ENCODE results near the gene C1QBP. TPM values are rescaled to one million over a fixed set of nuclear protein-coding genes. Genes with fewer than 3 reads are reported as not detected.

C1QBP gene
- total RNA-seq, 1 donor from 2014 or later = 232 TPM

GRCh38 chr17:5419959-5420653, 18.8 kb downstream of the C1QBP start, which contains the start of gene RPAIN:
Gene RPAIN (plus strand): TSS chr17:5420182. CDS start chr17:5420211, 29 bp downstream.
- Histone ChIP-seq H3K27me3 (ENCODE audit: control insufficient read depth, insufficient read depth, low read length) (no peaks in the 10 kb centered on the region), H3K36me3 (ENCODE audit: control insufficient read depth, insufficient read depth, low read length) (no peaks in the 10 kb centered on the region), H3K4me3 (ENCODE audit: low read depth, low read length) (peak within 1 kb of the TSS; percentile 72)
- TF ChIP-seq CTCF (IDR thresholded peaks at IDR 0.05; ENCODE audit: insufficient read depth, low read length, poor library complexity, severe bottlenecking) = no peak
- DNase-seq (ENCODE audit: low read depth) = peak; percentile 61

DNA sequence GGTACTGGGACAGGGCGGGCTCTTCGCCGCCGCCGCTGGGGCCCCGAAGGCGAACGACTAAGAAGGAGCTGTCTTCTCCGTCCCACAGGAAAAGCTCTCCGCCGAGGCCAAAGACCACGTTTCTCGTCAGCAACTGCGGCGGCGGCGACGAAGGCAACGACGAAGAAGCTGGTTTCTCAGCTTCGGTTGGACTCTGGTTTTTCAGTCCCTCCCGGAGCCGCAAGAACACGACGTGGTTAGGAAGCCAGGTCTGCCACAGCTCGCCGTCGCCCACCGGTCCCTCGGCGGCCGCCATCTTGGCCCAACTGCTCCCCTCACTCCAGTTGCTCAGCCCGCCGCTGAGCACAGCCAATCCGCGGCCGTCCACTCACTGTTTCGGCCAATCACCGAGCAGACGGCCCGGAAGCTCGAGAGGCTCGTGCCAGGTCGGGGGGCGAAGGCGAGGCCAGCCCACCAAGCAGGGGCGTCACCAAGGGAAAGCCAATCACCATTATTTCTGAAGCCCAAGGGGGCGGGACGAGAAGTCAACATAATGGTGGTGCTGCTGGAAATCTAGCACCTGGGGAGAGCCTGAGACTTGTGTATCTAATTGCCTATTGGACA, 19.5 kb downstream of the C1QBP start, which contains the start of gene NUP88:
Gene NUP88 (minus strand): TSS at position 307 of the 603 bp plus-strand sequence. CDS start 12 bp downstream, at position 295.
- no peaks in the 10 kb centered on the region for H3K27me3 ChIP-seq (ENCODE audit: control insufficient read depth, insufficient read depth, low read length)
- DNase-seq (ENCODE audit: low read depth) = peak; percentile 92
- H3K36me3 ChIP-seq (ENCODE audit: control insufficient read depth, insufficient read depth, low read length) = no peaks in the 10 kb centered on the region
- peak within 1 kb of the TSS; percentile 72 for H3K4me3 ChIP-seq (ENCODE audit: low read depth, low read length)
- TF ChIP-seq CTCF (IDR thresholded peaks at IDR 0.05; ENCODE audit: insufficient read depth, low read length, poor library complexity, severe bottlenecking) = no peak

- H3K4me3 ChIP-seq (ENCODE audit: low read depth, low read length) = peak overlapping the region; percentile 72
- H3K36me3 ChIP-seq (ENCODE audit: control insufficient read depth, insufficient read depth, low read length) = no peaks in the 10 kb centered on the region
- no peaks in the 10 kb centered on the region for H3K27me3 ChIP-seq (ENCODE audit: control insufficient read depth, insufficient read depth, low read length)
- TF ChIP-seq CTCF (IDR thresholded peaks at IDR 0.05; ENCODE audit: insufficient read depth, low read length, poor library complexity, severe bottlenecking) = no peak
- DNase-seq (ENCODE audit: low read depth) = peak; percentile 51
Observed at GRCh38 chr17:5418858-5419355, 20.0 kb downstream of the C1QBP start.

GRCh38 chr17:5416901-5417300, 22.1 kb downstream of the C1QBP start:
- H3K36me3 ChIP-seq (ENCODE audit: control insufficient read depth, insufficient read depth, low read length) = peaks cover 1% of the 10 kb centered on the region

GRCh38 chr17:5413682-5414081, 25.3 kb downstream of the C1QBP start:
- DNase-seq (ENCODE audit: low read depth) = peak; percentile 72
- no peaks in the 10 kb centered on the region for H3K27me3 ChIP-seq (ENCODE audit: control insufficient read depth, insufficient read depth, low read length)
- TF ChIP-seq CTCF (IDR thresholded peaks at IDR 0.05; ENCODE audit: insufficient read depth, low read length, poor library complexity, severe bottlenecking) = no peak
- H3K4me3 ChIP-seq (ENCODE audit: low read depth, low read length) = no peak overlapping the region
- H3K36me3 ChIP-seq (ENCODE audit: control insufficient read depth, insufficient read depth, low read length) = peaks cover 3% of the 10 kb centered on the region

More at GRCh38 chr17:5416901-5417300, 22.1 kb downstream of the C1QBP start:
- TF ChIP-seq CTCF (IDR thresholded peaks at IDR 0.05; ENCODE audit: insufficient read depth, low read length, poor library complexity, severe bottlenecking) = no peak
- no peak for DNase-seq (ENCODE audit: low read depth)
- Histone ChIP-seq H3K4me3 (ENCODE audit: low read depth, low read length) (no peak overlapping the region), H3K27me3 (ENCODE audit: control insufficient read depth, insufficient read depth, low read length) (no peaks in the 10 kb centered on the region)

All from kidney epithelial cell (primary cell).